HT-29 (cell line): ENCODE results near the gene RYR3. TPM values are rescaled to one million over a fixed set of nuclear protein-coding genes. Genes with fewer than 3 reads are reported as not detected.

Experiments
- DNase-seq: peaks from one replicate; pipeline ENCODE4 v3.0.0-alpha.2; 2015; ENCODE audit warnings: low spot score
- total RNA-seq: library from RNA; depleted of rRNA; stranded (reverse); fragments of >200 nt; shearing (Covaris generic); gene quantifications from 2 replicates; pipeline ENCODE4 v1.2.3, GENCODE V29; 2014

Gene RYR3
- total RNA-seq, 1 experiment from 2014 or later: not detected

- no peak for DNase-seq
Observed at GRCh38 chr15:33448961-33449606, 138.3 kb downstream of the RYR3 start.

GRCh38 chr15:33449810-33450209 is 139.0 kb downstream of the RYR3 start:
- no peak for DNase-seq

- no peak for DNase-seq
Observed at GRCh38 chr15:33451385-33451784, 140.6 kb downstream of the RYR3 start.

GRCh38 chr15:33453761-33454160 is 143.0 kb downstream of the RYR3 start:
- no peak for DNase-seq

GRCh38 chr15:33454346-33454745 is 143.6 kb downstream of the RYR3 start:
- DNase-seq: no peak

- no peak for DNase-seq
Observed at GRCh38 chr15:33454996-33455395, 144.2 kb downstream of the RYR3 start.

GRCh38 chr15:33458421-33458820 is 147.7 kb downstream of the RYR3 start:
- DNase-seq: no peak

GRCh38 chr15:33460166-33460805 is 149.5 kb downstream of the RYR3 start:
- no peak for DNase-seq

- no peak for DNase-seq
Observed at GRCh38 chr15:33461671-33462070, 150.9 kb downstream of the RYR3 start.

GRCh38 chr15:33467146-33467815 is 156.5 kb downstream of the RYR3 start:
- no peak for DNase-seq

- no peak for DNase-seq
Observed at GRCh38 chr15:33467816-33468163, 157.0 kb downstream of the RYR3 start.

GRCh38 chr15:33468740-33469139 is 158.0 kb downstream of the RYR3 start:
- DNase-seq: no peak

- DNase-seq: no peak
Observed at GRCh38 chr15:33473005-33473404, 162.2 kb downstream of the RYR3 start.

GRCh38 chr15:33473714-33474113 is 162.9 kb downstream of the RYR3 start:
- DNase-seq: no peak

GRCh38 chr15:33476076-33476475 is 165.3 kb downstream of the RYR3 start:
- DNase-seq: no peak

GRCh38 chr15:33476908-33477307 is 166.1 kb downstream of the RYR3 start:
- no peak for DNase-seq

- no peak for DNase-seq
Observed at GRCh38 chr15:33489335-33489734, 178.6 kb downstream of the RYR3 start.

GRCh38 chr15:33490703-33491102 is 179.9 kb downstream of the RYR3 start:
- DNase-seq: no peak

- no peak for DNase-seq
Observed at GRCh38 chr15:33492434-33493052, 181.8 kb downstream of the RYR3 start.

- DNase-seq: no peak
Observed at GRCh38 chr15:33494306-33494705, 183.5 kb downstream of the RYR3 start.

- no peak for DNase-seq
Observed at GRCh38 chr15:33500432-33501195, 189.8 kb downstream of the RYR3 start.

GRCh38 chr15:33503681-33504080 is 192.9 kb downstream of the RYR3 start:
- no peak for DNase-seq
